Activated CD8-positive, alpha-beta memory T cell treated with anti-CD3 and anti-CD28 coated beads for 4 hours (primary cell): Measurements from ENCODE around the gene TRIM71.
"Not testable (repeated sequence)": the region's sequence is repeated elsewhere in the genome, so short reads cannot be mapped to it uniquely, and the experiment has no call there.

Experiments used
- DNase-seq, 2 donors: peaks; one replicate each; pipeline ENCODE4 v3.0.0-alpha.2; 2020; ENCODE audit warnings: low read depth in 2 of 2

TRIM71 gene

DNA sequence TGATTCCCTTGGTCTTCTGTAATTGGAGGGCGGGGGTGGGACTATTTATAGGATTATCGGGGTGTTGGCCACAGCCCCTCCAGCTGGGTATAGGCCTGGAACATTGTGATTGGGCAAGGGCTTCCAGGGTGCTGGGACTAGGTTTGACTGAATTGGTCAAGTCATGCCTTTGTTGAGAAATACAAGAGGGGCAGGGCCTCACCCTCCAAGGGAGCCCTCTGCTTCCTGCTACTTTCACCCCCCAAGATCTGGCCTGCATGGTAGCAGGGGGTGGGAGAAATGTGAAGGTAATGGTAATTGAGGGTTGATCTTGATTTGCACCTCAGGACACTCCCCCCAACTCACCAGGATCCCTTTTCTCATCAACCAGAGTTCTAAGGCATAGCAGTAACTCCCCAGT lies 25.2 kb downstream of the TRIM71 start:
- no peak for DNase-seq

DNA sequence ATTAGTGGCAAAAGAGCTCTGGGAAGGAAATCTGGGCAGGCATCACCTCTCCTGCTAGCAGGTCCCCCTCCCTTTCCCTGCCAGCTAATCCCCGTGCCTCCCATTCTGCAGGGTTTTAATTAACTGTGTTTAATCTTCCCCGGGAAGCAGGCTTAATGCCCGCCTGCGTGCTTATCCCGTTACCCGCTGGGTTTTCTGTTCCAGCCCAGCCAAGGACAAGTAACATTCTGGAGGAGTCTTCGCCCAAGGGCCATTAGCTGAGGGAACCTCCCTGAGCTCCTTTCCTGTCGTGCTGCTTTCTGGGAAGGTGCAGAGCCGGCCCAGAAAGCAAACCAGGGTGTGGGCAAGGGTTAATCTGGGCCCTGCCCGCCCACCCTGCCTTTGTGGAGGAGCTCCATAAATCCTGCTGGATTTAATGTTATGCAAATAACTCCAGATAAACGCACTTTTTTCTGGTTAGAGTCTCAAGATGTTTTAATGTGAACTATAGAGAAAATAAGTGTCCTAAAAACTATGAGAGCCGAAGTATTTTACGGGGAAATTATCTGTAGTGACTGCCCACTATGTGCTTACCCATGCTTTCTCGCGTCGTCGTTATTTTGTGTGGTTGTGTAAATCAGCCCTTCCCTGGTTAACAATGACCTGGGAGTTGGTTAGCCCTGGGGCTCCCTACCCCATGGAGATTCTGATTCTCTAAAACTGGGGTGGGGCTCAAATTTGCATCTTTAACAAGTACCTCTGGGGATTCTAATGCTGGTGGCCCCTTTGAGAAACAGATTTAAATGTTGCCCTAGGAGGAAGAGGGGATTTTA lies 25.9 kb downstream of the TRIM71 start:
- no peak for DNase-seq

DNA sequence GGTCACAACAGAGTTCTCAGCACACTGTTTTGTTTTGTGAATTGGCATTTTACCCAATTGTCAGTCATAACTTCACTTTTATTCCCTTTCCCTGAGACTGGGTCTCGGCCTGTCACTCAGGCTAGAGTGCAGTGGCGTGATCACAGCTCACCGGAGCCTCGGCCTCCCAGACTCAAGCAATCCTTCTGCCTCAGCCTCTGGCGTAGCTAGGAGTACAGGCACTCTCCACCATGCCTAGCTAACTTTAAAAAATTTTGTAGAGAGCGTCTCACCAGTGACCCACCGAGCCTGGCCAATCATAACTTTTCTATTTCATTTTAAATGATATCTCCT lies 26.5 kb downstream of the TRIM71 start:
- DNase-seq, result no peak

DNA sequence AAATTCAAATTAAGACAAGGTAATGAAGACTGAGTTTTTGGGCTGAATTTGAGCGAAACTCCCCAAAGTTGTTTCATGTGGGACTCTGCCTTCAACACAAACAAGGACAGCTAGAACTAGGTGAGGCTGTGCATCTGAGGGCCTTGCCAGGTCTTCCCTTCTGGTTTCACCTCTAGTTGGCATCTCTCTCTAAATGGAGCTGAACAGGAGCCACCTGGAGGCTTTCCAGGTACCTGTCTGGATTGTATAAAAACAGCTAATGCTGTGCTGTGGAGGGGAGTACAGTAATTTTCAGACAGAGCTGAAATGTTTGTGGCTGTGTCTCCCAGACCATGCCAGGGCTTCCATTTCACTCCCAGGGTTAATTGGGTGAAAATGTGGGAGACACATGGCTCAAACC lies 27.1 kb downstream of the TRIM71 start:
- DNase-seq, result no peak

DNA sequence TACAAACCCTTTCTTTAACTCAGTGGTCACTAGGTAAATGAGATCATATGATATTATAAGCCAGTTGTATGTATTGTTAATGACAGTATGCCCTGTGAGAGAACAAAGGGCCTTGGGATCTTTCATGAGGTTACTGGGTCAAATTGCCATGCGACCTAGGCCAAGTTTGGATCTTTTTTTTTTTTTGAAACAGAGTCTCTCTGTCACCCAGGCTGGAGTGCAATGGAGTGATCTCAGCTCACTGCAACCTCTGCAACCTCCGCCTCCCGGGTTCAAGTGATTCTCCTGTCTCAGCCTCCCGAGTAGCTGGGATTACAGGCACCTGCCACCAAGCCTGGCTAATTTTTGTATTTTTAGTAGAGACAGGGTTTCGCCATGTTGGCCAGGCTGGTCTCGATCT lies 27.7 kb downstream of the TRIM71 start:
- not testable (repeated sequence) for DNase-seq

DNA sequence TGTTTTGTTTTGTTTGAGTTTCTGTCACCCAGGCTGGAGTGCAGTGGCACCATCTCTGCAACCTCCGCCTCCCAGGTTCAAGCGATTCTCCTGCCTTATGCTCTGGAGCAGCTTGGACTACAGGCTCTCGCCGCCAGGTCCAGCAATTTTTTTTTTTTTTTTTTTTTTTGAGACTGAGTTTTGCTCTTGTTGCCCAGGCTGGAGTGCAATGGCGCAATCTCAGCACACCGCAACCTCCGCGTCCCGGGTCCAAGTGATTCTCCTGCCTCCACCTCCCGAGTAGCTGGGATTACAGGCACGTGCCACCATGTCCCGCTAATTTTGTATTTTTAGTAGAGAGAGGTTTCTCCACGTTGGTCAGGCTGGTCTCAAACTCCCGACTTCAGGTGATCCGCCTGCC lies 29.2 kb downstream of the TRIM71 start:
- not testable (repeated sequence) for DNase-seq

DNA sequence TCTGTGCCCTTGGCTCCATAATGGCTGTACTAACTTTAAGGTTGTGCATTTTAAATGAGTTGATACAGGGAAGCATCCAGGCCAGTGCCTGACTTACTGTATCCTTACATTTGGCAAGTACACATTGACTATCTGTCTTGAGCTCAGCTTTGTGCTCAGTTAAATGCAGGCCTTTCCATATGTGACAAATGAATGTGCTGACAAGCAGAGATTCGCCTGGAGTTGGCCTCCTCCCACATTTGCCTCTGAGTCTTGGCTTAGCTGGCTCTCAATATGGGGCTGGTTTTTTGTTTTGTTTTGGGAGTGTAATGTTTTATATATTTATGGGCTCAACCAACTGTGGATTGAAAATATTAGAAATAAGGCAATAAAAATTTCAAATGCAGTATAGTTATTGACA lies 29.7 kb downstream of the TRIM71 start:
- no peak for DNase-seq

DNA sequence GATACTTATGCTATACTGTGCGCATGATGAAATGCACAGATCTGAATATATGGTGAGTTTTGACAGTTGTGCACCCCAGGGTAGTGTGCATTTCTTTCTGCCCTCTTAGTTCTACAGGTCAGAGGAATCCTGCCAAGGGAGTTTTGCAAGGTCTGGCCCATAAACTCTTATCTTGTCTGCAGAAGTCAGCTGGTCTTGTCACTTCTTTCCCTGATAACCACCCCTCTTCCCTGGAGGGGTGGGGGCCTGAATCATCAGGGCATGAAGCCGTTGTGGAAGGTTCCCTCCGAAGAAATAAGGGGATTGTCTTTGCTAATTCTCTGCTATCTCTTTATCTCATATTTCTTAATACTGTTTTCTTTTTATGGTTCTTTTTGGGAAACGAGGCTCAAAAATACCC lies 30.4 kb downstream of the TRIM71 start:
- no peak for DNase-seq

DNA sequence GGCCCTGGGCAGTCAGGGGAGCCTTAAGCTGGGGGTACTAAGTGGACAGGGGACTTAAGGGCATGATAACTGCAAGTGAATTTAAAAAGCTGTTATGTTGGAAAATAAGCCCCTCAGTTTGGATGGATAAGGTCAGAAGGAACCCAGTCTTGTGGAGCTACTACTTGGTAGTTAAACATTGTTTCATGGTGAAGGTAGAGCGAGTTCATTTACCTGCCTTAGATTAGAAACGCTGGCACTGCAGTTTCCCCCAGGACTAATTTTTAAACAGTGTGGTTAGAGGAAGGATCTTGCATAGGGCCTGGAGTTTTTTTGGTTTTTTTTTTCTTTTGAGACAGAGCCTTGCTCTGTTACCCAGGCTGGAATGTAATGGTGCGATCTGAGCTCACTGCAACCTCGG lies 31.2 kb downstream of the TRIM71 start:
- DNase-seq, result no peak

DNA sequence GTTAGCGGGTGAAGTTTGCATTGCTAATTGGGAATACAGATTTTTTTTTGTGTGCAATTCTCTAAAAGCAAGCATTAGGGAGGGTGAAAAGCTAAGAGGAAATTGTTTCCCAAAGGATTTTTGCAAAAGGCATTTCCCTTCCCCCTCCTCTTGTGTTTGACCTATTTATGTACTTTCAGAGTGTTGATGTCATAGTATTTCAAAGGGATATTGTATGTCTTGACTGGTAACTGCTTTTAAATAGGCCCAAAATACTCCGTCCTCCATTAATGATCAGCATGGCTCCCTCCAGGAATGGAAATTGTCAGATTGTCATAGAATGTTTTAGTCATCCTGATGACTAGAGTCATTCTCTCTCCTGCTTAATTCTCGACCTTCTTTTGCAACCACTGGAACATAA lies 32.4 kb downstream of the TRIM71 start:
- no peak for DNase-seq

DNA sequence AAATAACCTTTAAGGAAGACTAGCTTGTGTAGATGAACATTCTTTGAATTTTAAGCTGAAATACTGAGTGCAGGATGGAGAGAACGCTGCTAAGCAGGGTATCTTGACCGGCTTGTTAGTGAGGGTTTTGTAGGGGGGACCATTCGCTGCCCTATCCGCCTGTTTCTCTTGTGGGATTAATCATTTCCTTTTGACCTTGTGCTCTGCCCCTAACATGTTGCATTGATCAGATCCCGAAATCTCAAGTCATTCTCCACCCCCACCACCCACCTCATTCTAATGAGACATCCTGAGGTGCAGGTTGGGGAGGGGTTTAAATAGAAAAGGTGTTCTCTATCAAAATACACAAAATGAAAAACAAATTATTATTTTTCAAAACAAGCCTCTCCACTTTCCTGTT lies 32.8 kb downstream of the TRIM71 start:
- no peak for DNase-seq

DNA sequence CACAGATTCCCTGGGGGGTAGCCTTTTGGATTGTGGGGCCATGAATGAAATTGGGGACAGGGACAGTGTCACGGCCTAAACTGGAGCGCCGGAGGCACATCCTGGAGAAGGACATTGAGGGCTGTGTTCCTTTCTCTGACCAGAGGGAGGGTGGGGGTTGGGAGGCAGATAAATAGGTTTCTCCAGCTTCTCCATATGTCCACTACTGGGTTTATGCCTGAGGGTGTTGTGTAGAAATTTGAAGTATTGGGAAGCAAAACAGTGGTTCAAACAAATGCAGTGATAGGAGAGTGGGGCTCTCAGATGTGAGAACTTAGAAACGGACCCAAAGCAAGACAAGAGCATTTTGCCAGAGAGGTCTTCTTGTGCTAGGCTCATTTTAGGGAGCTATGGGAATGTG lies 34.3 kb downstream of the TRIM71 start:
- DNase-seq, result no peak

DNA sequence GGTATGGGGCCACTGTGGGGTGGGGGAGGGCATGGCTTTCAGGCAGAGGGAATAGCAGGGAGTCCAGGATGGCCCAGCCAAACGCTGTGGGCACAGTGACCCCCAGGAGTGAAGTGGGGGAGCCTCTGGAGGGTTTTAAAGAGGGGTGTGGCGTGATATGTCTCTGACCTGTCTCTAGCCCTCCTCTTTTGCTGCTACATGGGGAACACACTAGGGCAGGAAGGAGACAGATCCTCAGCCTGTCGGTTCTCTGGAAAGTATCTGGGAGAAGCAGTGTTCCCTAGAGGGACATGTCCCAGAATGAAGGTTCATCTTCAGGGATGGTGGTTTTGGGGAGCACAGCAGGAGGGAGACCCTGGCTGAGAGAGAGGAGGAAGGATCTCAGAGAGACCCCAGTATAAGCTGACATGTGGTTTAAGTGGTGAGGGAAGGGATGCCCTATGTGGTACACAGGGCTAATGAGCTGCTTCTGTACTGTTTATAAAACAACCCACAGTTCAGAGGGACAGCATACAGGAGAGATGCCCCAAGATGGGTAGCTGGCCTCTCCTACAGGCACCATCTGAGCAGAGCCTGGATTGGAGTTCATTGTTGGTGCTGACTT lies 37.7 kb downstream of the TRIM71 start:
- DNase-seq, result no peak

DNA sequence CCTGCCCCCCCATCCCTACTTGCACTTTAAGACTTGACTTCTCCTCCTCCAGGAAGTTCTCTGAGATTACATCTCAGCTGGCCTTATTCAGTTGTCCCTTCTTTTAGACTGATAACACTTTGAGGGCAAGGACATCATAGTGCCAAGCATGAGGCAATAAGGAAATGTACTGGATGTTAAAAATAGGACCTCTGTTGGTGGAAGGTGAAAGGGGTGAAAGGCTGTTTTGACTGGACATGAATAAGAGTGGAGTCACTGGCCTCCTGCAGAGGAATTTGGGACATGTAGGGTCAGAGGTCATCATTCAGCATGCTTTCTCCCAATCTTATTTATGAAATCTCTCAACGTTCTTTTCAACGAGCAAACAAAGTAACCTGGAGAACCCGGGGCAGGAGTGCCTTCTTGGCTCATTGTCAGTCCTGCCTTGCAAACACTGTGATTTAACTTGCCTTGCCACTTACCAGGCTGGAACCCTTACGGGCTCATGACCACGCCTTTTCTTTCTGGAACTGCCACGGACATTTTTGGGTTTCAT lies 38.6 kb downstream of the TRIM71 start:
- DNase-seq, result no peak

DNA sequence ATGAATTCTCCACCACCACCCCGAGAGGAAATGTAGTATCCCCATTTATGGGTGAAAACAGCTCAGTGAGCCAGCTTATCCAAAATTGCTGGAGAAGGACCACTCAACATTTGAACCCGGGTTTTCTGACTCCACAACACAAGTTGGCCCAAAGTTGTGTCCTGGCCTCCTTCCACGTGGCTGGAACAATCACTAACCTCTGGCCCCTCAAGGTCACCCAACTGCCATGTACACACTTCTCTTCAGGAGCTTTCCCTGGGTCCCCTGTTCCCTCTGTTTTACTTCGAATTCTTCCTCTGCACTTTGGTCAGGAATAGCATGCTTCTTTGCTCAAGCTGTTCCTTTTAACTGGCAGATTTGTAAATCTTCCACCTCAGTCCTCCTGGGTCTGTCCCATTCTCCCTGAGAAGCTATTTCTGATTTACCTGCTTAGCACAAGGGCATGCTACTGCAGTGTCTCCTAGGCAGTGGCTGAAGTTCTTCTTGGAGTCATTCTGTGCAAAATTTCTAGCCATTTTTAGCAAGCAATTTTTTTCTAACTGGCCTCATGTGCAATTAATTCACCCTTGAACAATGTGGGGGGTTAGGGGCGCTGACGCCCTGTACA lies 39.2 kb downstream of the TRIM71 start:
- DNase-seq, result no peak

DNA sequence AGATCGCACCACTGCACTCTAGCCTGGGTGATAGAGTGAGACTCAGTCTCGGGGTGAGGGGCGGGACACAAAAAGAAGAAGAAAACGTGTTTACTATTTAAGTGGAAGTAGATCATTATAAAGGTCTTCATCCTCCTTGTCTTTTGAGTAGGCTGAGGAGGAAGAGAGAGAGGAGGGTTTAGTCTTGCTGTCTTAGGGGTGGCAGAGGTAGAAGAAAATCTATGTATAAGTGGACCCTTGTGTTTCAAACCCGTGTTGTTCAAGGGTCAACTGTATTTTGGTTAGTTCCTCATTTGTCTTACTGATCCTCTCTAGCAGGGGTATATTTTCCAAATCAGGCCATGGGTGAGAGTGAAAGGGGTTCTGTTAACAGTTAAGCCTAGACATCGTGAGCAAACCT lies 40.1 kb downstream of the TRIM71 start:
- no peak for DNase-seq

DNA sequence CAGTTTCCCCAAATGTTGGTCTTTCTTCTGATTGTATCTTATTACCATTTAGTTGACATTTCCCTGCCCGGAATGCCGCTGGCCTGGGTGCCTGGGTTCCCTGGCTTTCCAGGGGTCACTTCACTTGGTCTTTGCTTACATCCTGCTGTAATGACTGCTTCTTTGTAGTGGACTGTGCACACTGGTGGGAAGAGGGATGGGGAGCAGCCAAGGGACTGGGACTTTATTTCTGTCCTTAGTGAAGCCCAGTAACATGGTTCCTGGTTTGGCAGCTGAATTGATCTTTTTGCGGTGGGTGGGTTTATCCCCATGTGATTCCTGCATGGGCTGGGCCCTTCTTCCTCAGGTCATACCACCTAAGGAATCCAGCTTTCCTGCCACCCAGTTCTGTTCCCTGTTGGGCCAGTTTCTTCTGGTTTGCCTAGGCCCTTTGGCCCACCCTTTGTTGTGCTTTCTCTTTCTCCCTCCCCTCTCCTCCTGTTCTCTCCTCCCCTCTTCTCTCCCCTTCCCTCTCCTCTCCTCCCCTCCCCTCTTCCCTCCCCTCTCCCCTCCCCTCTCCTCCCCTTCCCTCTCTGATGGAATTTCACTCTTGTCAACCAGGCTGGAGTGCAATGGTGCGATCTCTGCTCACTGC lies 41.9 kb downstream of the TRIM71 start:
- DNase-seq, result no peak

DNA sequence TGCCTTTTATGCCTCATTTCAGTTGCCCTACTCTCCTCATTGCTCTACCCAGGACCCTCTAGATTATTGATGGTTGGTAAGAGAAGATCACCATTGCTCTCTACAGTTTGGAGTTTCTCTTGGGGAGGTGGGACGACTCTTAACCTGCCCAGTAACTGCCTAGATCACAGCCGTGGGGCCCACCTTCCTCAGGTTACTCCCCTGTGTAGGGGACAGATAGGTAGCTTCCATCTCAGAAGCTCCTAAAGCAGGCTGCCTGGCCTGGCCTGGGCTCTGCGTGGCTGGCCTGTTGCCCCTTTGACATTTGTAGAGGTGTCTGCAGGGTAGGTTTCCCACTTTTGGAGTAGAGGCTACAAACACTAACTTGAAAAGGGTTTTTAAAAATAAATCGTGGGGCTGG lies 42.7 kb downstream of the TRIM71 start:
- no peak for DNase-seq

DNA sequence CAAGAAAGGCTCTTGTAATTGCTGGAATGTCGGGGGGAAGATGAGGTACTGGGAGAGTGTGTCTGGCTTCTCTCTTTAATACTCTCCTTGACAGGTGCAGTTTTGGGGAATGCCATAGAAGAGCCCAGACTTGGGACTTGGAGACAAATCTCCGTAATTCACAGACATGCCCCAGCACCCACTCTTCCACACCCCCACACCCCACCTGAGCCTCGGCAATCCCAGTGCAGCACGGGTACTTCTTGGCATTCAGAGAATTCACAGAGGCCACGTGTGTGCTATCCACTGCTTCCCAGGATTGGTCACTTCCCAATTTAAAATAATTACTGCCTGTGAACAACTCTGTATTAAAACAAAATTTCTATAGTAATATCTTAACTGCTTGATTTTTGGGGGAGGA lies 43.9 kb downstream of the TRIM71 start:
- no peak for DNase-seq

DNA sequence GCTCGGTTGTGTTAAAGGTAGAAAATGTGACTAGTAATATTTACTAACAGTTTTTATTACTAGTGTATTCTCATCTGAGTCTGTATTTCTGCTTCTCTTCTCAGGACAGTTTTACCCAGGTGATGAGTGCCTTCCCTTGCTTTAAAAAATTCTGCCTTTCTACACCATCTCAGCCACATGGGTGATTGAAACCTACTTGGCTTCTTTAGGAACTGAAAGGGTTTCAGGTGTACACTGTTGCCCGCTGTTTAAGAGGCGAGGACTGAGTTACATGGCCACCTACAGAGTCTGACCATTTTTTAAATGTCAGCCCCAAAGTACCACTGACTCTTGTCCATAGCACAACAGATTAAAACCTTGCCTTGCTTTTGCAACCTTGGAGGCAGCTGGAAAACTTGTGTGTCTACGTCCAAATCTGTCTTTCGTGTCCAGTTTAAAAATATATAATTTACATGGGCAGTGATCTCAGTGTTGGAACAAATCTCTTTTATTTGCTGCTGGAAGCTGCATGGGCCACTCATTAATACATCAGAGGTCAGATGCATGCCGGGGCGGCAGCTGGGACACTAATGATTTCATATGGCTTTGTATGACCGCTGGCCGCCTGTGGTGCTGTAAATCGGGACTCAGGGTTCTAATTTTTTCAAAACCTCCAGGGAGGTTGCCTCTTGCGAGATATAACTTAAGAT lies 44.6 kb downstream of the TRIM71 start:
- DNase-seq, result no peak

DNA sequence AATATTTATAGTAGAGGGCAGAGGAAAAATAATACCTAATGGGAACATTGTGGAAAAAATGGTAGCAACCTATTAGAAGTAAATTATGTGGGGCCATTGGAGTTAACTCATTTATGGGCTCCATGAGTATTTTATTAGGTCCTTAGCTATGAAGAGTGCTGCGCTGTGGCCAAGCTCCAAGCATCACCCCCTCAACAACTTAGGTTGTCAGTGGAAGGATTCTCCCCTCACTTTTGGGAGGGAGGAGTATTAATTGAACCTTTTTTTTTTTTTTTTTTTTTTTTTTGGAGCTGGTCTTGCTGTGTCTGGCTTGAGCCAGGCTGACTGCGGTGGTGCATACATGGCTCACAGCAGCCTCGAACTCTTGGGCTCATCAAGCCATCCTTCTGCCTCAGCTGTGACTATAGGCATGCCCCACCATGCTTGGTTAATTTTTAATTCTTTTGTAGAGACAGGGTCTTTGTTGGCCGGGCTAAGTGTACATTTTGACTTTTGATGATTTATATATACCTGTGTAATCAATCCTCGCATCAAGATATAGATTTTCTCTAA lies 45.2 kb downstream of the TRIM71 start:
- no peak for DNase-seq

DNA sequence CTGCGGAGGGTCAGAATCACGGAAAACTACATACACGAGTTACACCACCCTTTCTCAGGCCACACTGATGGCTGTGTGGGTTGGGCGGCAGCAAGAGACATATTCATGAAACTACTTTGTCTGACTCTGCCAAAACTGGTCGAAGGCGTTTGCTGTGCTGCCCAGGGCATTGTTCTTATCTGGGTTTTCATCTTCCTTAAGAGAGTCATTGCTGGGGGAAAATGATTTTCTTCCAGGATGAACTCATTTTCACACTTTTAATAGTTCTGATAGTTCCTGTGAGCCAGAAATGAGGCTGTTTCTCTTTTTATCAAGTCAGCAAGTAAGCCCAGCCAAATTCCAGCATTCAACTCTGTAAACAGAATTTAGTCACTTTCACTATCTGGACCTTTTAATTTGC lies 47.6 kb downstream of the TRIM71 start:
- no peak for DNase-seq
